WTC11 (cell line): ENCODE results near the gene RTKN. TPM values are rescaled to one million over a fixed set of nuclear protein-coding genes. Genes with fewer than 3 reads are reported as not detected.

ENCODE experiments used
- ATAC-seq: fragments of 200-7000 bp; cut with Tn5 transposase; 2 replicates; pipeline ENCODE4 v1.10.0; 2021; ENCODE audit warnings: mild to moderate bottlenecking, moderate library complexity
- CTCF ChIA-PET: fragments of 300-600 bp; sonication (Branson Sonifier 250); formaldehyde crosslinking; loops from one replicate; lab custom pipeline; 2021; ENCODE audit warnings: antibody characterized with exemption; lab: Charles Lee
- POLR2A ChIA-PET: fragments of 350-600 bp; sonication (Branson Sonifier 250); formaldehyde crosslinking; loops from one replicate; lab custom pipeline; 2021; ENCODE audit warnings: antibody characterized with exemption; lab: Charles Lee
- DNase-seq: peaks from one replicate; pipeline ENCODE4 v3.0.0; 2021; ENCODE audit warnings: low spot score
- H3K27ac Mint-ChIP-seq: 2 replicates; pipeline ENCODE4 v1.8.0; 2021; ENCODE audit warnings: mixed read lengths
- H3K27me3 Mint-ChIP-seq: 2 replicates; pipeline ENCODE4 v1.8.0; 2021; ENCODE audit warnings: low read depth, mild to moderate bottlenecking, moderate library complexity, mixed read lengths
- H3K36me3 Mint-ChIP-seq: 2 replicates; pipeline ENCODE4 v1.8.0; 2021; ENCODE audit warnings: mixed read lengths
- H3K4me1 Mint-ChIP-seq: 2 replicates; pipeline ENCODE4 v1.8.0; 2022; ENCODE audit warnings: mixed read lengths
- H3K4me3 Mint-ChIP-seq: 2 replicates; pipeline ENCODE4 v1.8.0; 2021; ENCODE audit warnings: mild to moderate bottlenecking, moderate library complexity, mixed read lengths
- H3K9me3 Mint-ChIP-seq: 2 replicates; pipeline ENCODE4 v1.8.0; 2021; ENCODE audit warnings: mixed read lengths
- AFF4 ChIP-seq: sonication (generic); formaldehyde crosslinking; IDR thresholded peaks from 2 replicates; pipeline ENCODE4 v1.8.1; 2023; ENCODE audit warnings: mild to moderate bottlenecking, missing genetic modification reagents, borderline replicate concordance
- ATF2 ChIP-seq: sonication (generic); formaldehyde crosslinking; IDR thresholded peaks from 2 replicates; pipeline ENCODE4 v1.8.1; 2022; ENCODE audit warnings: low read depth, missing genetic modification reagents, borderline replicate concordance
- ESRRA ChIP-seq: sonication (generic); formaldehyde crosslinking; IDR thresholded peaks from 2 replicates; pipeline ENCODE4 v1.8.1; 2022; ENCODE audit warnings: mild to moderate bottlenecking, missing genetic modification reagents, borderline replicate concordance
- GTF2I ChIP-seq: fragments of 250-450 bp; sonication (Bioruptor Pico); conservative IDR thresholded peaks from 2 replicates; pipeline ENCODE4 v1.4.0; 2021; ENCODE audit warnings: mild to moderate bottlenecking
- HMGA2 ChIP-seq: fragments of 250-450 bp; sonication (Bioruptor Pico); IDR thresholded peaks from 2 replicates; pipeline ENCODE4 v1.4.0; 2021; ENCODE audit warnings: mild to moderate bottlenecking, moderate library complexity
- HMGXB4 ChIP-seq: sonication (generic); formaldehyde crosslinking; IDR thresholded peaks from 2 replicates; pipeline ENCODE4 v1.8.1; 2023; ENCODE audit warnings: mild to moderate bottlenecking, moderate library complexity, missing genetic modification reagents
- JAZF1 ChIP-seq: fragments of 250-450 bp; sonication (Bioruptor Pico); IDR thresholded peaks from 2 replicates; pipeline ENCODE4 v1.9.0; 2021; ENCODE audit warnings: moderate library complexity, mild to moderate bottlenecking, inconsistent platforms
- MXD4 ChIP-seq: fragments of 250-450 bp; sonication (Bioruptor Pico); IDR thresholded peaks from 2 replicates; pipeline ENCODE4 v1.8.0; 2021; ENCODE audit warnings: mild to moderate bottlenecking, moderate library complexity, borderline replicate concordance
- NR1H2 ChIP-seq: sonication (generic); formaldehyde crosslinking; IDR thresholded peaks from 2 replicates; pipeline ENCODE4 v1.9.0; 2021; ENCODE audit warnings: mild to moderate bottlenecking, moderate library complexity, missing genetic modification reagents
- PRRX2 ChIP-seq: fragments of 250-450 bp; sonication (Bioruptor Pico); IDR thresholded peaks from 2 replicates; pipeline ENCODE4 v1.8.0; 2021; ENCODE audit warnings: mild to moderate bottlenecking
- SMAD4 ChIP-seq: sonication (generic); formaldehyde crosslinking; IDR thresholded peaks from 2 replicates; pipeline ENCODE4 v1.8.0; 2022; ENCODE audit warnings: mild to moderate bottlenecking, missing genetic modification reagents
- TCF7 ChIP-seq: sonication (generic); formaldehyde crosslinking; IDR thresholded peaks from 2 replicates; pipeline ENCODE4 v1.8.0; 2022; ENCODE audit warnings: mild to moderate bottlenecking, low read depth, missing genetic modification reagents, moderate library complexity
- ZNF138 ChIP-seq: sonication (generic); formaldehyde crosslinking; conservative IDR thresholded peaks from 2 replicates; pipeline ENCODE4 v1.8.1; 2022; ENCODE audit warnings: mild to moderate bottlenecking, moderate library complexity, missing genetic modification reagents
- ZNF281 ChIP-seq: sonication (generic); formaldehyde crosslinking; IDR thresholded peaks from 2 replicates; pipeline ENCODE4 v1.8.0; 2023; ENCODE audit warnings: mild to moderate bottlenecking, missing genetic modification reagents
- ZNF416 ChIP-seq: fragments of 250-450 bp; sonication (Bioruptor Pico); IDR thresholded peaks from 2 replicates; pipeline ENCODE4 v1.9.0; 2021; ENCODE audit warnings: mild to moderate bottlenecking, inconsistent platforms
- total RNA-seq: library from RNA; stranded (reverse); gene quantifications from 3 replicates; pipeline ENCODE4 v1.2.3, GENCODE V29; 2021

Gene RTKN
- total RNA-seq, 1 experiment from 2014 or later, result 80.1 TPM

GRCh38 chr2:74457549-74458131 is 15.9 kb upstream of the RTKN start (continued):
- TF ChIP-seq ATF2 (CRISPR knock-in tag), result no peak
- no peak for TF ChIP-seq NR1H2
- TF ChIP-seq MXD4 (CRISPR knock-in tag), result no peak
- 0 out of 2 replicates have a peak, but pooled peaks have one; percentile 35 for TF ChIP-seq ZNF416 (CRISPR knock-in tag)
- TF ChIP-seq ZNF138 (CRISPR knock-in tag), result no peak
- TF ChIP-seq ESRRA (CRISPR knock-in tag), result no peak
- 0 out of 2 replicates have a peak, but pooled peaks have one; percentile 24 for TF ChIP-seq ZNF281 (CRISPR knock-in tag)
- no peak for TF ChIP-seq SMAD4 (CRISPR knock-in tag)
- no peak for TF ChIP-seq PRRX2
- TF ChIP-seq GTF2I (CRISPR knock-in tag), result no peak
- no peak for TF ChIP-seq HMGA2
- TF ChIP-seq TCF7 (CRISPR knock-in tag), result no peak
- TF ChIP-seq HMGXB4 (CRISPR knock-in tag), result 0 out of 2 replicates have a peak, but pooled peaks have one; percentile 26
- TF ChIP-seq, all 79 proteins: peak for 14

- no peak for DNase-seq
- H3K27ac Mint-ChIP-seq, result peak overlapping the region; percentile 81
- H3K4me3 Mint-ChIP-seq, result peak overlapping the region; percentile 96
- peak; percentile 3 for ATAC-seq
- no peaks in the 10 kb centered on the region for H3K27me3 Mint-ChIP-seq
- H3K4me1 Mint-ChIP-seq, result peaks cover 39% of the 10 kb centered on the region
- TF ChIP-seq JAZF1, result no peak
- TF ChIP-seq AFF4 (CRISPR knock-in tag), result 0 out of 2 replicates have a peak, but pooled peaks have one; percentile 42
- TF ChIP-seq, all 79 proteins: peak for 1
- ChIA-PET CTCF (interaction anchor here (1.1 to 3.1 kb wide), 6 partner anchors 14 to 65 kb away, joined by 3 to 18 read pairs (median 4); partner anchors contain the start of genes CCDC142 and TTC31), POLR2A (interaction anchor here (0.7 to 2.5 kb wide), 8 partner anchors 11 to 98 kb away, joined by 3 to 10 read pairs (median 5); partner anchors contain the start of genes AUP1, HTRA2 and MRPL53)
- peaks cover 5% of the 10 kb centered on the region; the same call in 1 of the 2 replicates for H3K36me3 Mint-ChIP-seq
- H3K9me3 Mint-ChIP-seq, result no peaks in the 10 kb centered on the region
Measured at GRCh38 chr2:74457129-74457548, 15.4 kb upstream of the RTKN start.
